Head of caudate nucleus (tissue), 42 donors: ENCODE measurements around the gene INPP4B.
"Not testable (repeated sequence)": the region's sequence is repeated elsewhere in the genome, so short reads cannot be mapped to it uniquely, and the experiment has no call there.

Experiments used
- DNase-seq, 42 donors: peaks; one replicate each; pipeline versions ENCODE4 v3.0.0 to v3.0.0-alpha.2; 2020 to 2021; ENCODE audit warnings: mixed read lengths in 7 of 42
- intact Hi-C: fragments of 100-400 bp; cut with DNase I; formaldehyde crosslinking; loops from one replicate; pipeline ENCODE4 v1.15.0; 2022

The INPP4B gene

DNA sequence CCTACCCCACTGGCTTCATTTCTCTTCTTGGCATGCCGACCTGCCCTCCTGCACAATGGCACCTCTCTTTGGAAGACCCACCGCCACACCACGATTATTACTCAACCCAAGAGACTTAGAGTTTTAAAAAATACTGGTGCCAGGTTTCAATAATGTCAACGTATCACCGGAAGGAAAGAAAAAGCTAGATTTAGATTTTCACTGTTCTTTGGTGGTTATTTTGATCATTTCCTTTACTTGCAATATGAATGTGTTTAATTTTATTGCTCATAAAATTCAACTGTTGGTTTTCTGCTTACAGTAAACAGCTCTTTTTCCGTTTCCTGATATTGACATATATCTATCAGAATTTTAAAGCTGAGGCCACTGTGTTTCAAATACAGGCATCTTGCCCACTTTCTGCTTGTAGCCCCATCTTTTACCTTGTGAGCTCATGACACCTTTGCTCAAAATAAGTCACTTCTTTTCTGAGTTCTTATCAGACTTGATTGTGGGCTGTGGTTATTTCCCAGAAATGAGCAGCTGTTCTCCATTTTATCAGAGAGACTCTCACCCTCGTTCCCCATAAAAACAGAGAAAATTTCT lies 439.1 kb downstream of the INPP4B start:
- no peak for DNase-seq
- intact Hi-C loops = no loop called here

GRCh38 chr4:142406499-142406835 lies 439.6 kb downstream of the INPP4B start:
- intact Hi-C loops = no loop called here
- DNase-seq = no peak

DNA sequence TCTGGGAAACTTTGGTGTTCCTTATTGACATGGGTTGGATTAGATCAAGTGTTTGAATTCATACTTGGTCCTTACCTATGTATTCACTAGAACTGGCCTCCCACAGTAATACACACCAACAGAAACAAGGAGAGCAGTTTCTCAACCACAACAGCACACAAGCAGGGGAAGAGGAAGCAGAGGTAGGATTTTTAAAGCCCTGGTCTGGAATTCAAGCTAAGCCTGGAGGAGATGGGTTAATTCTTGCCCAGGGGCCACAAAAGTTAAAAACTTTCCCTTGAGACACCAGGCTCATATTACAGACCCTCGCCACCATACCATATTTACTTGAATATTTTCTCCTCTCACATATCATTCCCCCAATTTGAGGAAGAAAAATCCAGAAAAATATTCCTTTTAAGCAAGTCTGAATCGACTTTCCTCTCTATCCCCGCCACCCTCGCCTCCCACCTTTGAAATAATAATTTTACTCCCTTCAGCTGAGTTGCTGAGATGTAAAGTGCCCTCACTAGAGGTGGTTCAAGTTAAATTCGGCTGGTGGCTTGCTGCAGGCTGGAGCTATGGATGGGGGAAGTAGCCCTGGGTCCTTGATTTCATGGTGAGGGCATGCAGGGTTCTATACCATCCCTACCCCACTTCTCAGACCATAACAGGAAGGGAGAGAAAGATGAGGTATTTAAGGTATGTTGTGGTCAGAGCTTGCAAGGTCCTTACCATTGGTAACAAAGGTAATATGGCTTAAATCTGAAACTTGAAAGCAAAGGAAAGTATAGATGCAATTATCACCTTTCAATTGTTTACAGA lies 440.2 kb downstream of the INPP4B start:
- peak in 8 of 42 donors; percentile 5 to 39 (median 14) for DNase-seq
- intact Hi-C loops = no loop called here

- intact Hi-C loops = no loop called here
- peak; percentile 3 to 73 (median 34) for DNase-seq
Observed at GRCh38 chr4:142405021-142405694, 440.9 kb downstream of the INPP4B start.

GRCh38 chr4:142404191-142404611 lies 441.9 kb downstream of the INPP4B start:
- intact Hi-C loops = no loop called here
- DNase-seq = no peak

DNA sequence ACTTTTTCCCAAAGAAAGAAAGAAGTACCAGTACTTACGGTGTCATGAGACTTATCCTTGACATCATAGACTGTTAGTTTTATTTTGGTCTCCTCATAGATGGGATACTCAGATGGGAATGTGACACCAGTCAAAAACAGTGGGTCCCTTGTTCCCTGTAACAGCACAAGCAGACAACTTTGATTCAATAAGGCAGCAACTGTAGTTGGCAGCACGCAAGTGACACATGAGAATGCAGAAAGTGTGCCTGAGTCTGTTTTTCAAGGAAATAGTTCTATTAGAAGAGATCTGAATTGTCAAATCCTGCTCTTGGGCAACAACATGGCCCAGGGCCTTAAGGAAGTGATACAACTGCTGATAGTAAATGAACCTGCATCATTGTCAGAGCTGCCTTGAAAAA lies 443.2 kb downstream of the INPP4B start:
- DNase-seq = peak in 1 of 42 donors; percentile 18
- intact Hi-C loops = no loop called here

DNA sequence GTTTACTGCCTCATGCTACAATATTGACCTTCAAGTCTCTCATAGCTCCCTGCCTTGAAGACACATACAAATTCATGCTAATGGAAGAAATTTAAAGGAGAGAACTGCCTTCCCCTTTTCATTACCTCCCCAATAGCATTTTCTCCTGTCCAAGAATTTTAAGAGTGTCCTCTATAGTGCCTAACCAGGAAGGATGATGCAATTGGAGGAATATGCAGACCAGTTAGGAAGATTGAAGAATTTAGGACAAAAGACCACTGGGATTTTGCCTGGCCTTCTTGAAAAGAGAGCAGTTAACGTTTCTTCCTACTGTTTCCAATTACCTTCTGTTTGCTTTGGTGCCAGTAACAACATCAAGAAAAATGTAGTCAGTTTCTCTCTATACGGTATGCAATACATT lies 443.9 kb downstream of the INPP4B start:
- intact Hi-C loops = no loop called here
- no peak for DNase-seq

GRCh38 chr4:142397364-142397991 lies 448.6 kb downstream of the INPP4B start:
- intact Hi-C loops, DNase-seq: not testable (repeated sequence)

DNA sequence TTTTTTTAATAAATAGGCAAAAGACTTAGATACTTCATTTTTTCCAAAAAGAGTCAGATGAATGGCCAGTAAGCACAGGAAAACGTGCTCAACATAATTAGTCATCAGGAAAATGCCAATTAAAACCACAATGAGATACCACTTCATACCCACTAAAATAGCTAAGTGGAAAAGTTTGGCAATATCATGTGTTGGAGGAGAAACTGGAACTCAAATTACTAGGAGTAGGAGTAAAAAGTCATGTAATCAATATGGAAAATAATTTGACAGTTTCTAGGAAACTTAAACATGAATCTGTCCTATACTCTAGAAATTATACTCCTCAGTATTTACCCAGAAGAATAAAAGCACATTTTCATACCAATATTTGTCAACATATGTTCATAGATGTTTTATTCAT lies 449.8 kb downstream of the INPP4B start:
- no peak for DNase-seq
- intact Hi-C loops = no loop called here

- intact Hi-C loops = no loop called here
- DNase-seq = no peak
Observed at GRCh38 chr4:142393127-142393526, 453.0 kb downstream of the INPP4B start.

DNA sequence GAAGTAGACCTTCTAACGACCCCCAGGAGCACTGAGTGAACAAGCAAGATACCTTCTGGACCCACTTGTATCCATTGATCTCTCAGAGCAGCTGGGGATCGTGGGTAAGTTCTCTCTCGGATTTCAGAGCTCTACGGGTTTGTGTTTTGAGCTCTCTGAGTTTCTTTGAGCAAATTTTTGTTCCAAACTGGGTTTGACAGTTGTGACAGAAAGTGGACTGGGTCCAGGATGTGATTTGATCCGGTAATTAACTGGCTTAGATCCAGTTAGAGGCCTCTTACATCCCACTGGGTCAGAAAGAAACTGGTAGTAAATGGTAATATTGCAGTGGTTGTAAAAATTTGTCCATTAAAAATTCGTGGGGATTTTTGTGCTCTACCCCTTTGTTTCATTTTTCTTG lies 459.2 kb downstream of the INPP4B start:
- intact Hi-C loops = no loop called here
- DNase-seq = no peak

DNA sequence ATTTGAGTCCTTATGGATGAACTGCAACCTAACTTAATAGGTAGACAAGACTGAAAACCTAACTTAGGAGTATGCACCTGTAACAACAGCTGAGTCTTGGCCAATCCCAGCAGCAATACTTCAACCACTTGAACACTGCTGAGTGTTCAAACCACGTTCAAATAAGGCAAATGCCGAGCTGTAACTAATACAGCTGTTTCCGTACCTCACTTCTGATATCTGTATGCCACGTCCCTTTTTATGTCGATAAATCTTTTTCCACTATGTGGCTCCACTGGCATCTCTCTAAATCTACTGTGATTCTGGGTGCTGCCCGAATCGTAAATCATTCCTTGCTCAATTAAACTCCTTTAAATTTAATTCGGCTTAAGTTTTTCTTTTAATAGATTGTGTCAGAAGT lies 459.7 kb downstream of the INPP4B start:
- intact Hi-C loops = no loop called here
- DNase-seq = no peak

GRCh38 chr4:142383800-142384470 lies 462.2 kb downstream of the INPP4B start:
- intact Hi-C loops = no loop called here

GRCh38 chr4:142383354-142383753 lies 462.7 kb downstream of the INPP4B start:
- no peak for DNase-seq
- intact Hi-C loops = no loop called here

More at GRCh38 chr4:142383800-142384470, 462.2 kb downstream of the INPP4B start:
- no peak for DNase-seq

- intact Hi-C loops = no loop called here
- DNase-seq = no peak
Observed at GRCh38 chr4:142380052-142380602, 466.0 kb downstream of the INPP4B start.

- intact Hi-C loops = no loop called here
- DNase-seq = no peak
Observed at GRCh38 chr4:142379277-142380051, 466.6 kb downstream of the INPP4B start.

- DNase-seq = no peak
- intact Hi-C loops = no loop called here
Observed at GRCh38 chr4:142378179-142378578, 467.9 kb downstream of the INPP4B start.

DNA sequence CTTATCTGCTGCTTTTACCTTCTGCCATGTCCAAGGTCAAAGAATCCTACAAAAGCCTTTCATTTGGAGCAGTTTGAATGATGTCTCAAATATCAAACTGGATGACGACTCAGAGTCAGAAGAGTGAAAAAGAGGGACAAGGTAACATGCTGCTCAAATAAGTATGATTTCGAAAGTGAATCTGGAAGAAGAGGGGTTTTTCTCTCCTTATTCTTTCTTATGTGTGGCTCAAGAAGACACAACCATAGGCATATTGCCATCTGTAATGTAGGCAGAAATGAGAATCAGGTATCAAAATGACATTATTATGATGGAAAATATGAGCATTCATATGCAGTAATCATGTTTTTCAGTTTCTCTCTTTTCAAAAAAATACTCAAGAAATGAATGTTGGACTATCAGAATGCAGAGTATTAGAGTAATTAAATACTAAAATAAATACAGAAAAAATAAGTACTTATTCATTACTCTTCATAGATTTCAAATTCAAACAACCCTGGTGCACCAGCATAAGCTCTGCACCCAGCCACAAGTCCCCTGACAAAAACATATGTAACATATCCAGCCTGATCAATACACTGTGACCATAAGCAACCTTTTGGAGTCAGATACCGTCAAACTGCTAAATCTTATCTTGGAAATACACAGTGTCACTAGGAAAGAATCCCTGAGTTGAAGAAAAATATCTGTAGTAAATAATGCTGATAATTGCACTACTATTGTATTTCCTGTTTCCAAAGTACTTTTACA lies 468.6 kb downstream of the INPP4B start:
- intact Hi-C loops = no loop called here

More for the DNA sequence above, 468.6 kb downstream of the INPP4B start:
- no peak for DNase-seq
